ENCODE data around the gene NKTR.

DNA sequence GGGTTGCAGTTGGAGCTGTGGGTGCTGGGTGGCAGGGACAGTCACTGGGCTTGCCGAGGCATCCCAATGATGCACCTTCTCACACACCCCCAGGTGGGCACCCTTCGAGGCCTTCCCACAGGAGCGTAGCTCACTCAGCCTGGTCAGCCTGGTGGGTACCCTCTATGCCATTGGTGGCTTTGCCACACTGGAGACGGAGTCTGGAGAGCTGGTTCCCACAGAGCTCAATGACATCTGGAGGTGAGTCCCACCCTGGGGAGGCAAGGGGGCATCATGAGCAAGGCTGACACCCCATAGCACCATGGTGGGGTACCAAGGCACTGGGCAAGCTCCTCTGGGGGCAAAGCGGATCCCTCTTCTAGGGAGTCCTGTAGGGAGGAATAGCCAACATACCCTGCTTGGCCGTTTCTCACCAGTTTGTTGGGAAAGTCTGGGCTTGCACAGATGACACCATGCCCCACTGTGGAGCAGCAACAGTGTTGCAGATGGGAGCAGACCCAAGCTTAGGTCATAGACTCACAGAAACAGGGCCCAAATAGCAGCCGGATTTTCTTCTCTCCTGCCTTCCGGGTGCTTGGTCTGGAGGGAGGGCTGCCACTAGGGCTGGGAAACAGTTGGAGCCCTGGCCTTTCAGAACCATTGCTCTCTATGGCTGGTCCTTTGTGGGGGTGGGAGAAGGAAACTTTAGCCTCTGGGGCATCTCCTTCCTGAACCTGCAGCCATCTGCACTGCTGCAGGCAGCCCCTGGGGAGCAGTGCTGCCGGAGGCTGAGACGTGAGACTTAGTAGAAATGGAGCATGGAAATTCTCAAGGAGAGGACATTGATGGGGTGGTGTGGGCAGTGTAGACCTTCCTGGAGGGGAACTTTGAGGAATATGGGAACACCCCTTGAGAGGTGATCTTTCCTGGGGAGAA, 90.5 kb downstream of the NKTR start:
- TF ChIP-seq EP300 (IDR thresholded peaks at IDR 0.05; ENCODE audit: low read depth in 2 of 2, low read length in 2 of 2) (no peak), EP300 (CRISPR knock-in tag; IDR thresholded peaks at IDR 0.05; ENCODE audit: borderline replicate concordance) (no peak), MAF1 (CRISPR knock-in tag; IDR thresholded peaks at IDR 0.05; ENCODE audit: borderline replicate concordance) (no peak), ZBTB1 (CRISPR knock-in tag; IDR thresholded peaks at IDR 0.05; ENCODE audit: borderline replicate concordance) (no peak)
- TF ChIP-seq, protein P1, sequence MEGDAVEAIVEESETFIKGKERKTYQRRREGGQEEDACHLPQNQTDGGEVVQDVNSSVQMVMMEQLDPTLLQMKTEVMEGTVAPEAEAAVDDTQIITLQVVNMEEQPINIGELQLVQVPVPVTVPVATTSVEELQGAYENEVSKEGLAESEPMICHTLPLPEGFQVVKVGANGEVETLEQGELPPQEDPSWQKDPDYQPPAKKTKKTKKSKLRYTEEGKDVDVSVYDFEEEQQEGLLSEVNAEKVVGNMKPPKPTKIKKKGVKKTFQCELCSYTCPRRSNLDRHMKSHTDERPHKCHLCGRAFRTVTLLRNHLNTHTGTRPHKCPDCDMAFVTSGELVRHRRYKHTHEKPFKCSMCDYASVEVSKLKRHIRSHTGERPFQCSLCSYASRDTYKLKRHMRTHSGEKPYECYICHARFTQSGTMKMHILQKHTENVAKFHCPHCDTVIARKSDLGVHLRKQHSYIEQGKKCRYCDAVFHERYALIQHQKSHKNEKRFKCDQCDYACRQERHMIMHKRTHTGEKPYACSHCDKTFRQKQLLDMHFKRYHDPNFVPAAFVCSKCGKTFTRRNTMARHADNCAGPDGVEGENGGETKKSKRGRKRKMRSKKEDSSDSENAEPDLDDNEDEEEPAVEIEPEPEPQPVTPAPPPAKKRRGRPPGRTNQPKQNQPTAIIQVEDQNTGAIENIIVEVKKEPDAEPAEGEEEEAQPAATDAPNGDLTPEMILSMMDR (CRISPR knock-in tag; IDR thresholded peaks at IDR 0.05) = no peak
